ENCODE measurements around the gene SCP2. TPM values are rescaled to one million over a fixed set of nuclear protein-coding genes. Genes with fewer than 3 reads are reported as not detected.

The SCP2 gene, protein sequence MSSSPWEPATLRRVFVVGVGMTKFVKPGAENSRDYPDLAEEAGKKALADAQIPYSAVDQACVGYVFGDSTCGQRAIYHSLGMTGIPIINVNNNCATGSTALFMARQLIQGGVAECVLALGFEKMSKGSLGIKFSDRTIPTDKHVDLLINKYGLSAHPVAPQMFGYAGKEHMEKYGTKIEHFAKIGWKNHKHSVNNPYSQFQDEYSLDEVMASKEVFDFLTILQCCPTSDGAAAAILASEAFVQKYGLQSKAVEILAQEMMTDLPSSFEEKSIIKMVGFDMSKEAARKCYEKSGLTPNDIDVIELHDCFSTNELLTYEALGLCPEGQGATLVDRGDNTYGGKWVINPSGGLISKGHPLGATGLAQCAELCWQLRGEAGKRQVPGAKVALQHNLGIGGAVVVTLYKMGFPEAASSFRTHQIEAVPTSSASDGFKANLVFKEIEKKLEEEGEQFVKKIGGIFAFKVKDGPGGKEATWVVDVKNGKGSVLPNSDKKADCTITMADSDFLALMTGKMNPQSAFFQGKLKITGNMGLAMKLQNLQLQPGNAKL
- 34.2 and 45.8 TPM in 2 replicates for total RNA-seq

DNA sequence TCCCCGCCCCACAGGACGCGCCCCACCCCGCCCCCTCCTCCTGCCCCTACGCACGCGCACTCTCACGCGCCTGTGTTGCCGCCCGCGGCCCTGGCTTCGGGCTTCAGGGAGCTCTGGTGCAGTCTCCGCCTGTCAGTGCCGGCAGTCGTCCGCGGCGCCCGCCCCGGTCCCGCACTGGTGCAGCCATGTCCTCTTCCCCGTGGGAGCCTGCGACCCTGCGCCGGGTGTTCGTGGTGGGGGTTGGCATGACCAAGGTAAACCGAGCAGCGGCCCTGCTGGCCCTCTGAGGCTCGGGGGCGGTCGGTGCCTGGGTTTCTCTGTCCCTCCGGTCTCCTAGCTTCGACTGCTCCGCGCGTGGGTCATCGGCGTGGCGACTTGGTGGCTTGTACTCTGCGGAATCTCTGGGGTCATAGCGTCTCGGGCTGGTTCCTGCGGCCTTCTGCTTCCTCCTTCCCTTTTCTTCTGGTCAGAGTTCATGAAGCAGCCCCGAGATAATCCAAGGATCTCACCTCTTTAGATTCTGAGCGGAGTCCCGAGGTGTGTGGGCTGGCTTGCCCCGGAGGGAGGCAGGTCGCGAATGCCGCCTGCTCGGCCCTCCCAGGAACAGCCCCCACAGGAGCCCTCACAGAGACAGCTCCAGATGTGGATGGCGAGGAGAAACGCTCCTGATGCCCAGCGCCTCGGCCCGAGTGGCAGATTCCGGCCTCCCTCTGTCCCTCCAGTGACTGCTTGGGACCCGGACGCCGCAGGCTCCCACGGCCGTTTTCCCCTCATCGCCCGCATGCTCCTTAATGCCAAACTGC, at the start of gene SCP2:
TSS of gene SCP2 (plus strand) at position 65 of the 803 bp plus-strand sequence. CDS start at position 186, 121 bp downstream.

DNA sequence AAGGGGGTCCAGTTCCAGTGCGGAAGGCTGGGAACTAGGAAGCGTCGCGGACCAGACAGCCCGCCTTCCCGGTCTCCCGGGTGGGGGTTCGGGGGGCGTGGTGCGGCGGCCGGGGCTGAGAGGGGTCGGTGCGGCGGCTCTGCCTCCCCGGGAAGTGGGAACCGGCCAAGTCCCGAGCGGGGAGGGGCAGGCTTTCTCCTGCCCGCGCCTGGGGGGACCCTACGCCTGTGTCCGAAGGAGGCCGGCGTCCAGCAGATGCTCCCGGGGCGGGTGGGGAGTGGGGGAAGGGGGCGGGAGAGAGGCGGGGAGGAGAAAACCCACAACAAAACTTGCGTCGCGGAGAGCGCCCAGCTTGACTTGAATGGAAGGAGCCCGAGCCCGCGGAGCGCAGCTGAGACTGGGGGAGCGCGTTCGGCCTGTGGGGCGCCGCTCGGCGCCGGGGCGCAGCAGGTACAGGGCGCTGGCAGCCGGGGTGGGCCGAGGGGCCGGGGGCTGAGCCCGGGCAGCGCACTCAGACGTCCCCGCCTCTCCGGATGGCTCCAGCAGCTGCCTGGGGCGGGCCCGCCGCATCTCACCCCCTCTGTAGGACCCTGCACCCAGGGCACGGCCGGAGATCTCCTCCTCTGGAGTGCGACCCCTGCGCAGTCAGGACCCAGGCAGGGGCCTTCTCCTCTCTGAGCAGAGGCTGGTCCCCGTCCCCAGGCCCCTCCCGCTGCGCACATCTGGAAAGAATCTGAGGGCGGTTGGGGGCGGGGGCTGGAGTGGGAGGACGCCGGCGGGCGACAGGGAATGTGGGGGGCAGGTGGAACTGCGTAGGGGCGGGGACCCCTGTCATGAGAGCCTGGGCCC, 135.0 kb downstream of the SCP2 start, which contains the start of gene PODN:
TSS of gene PODN (plus strand) at position 355 of the 849 bp plus-strand sequence. CDS start 7,643 bp downstream, outside the sequence.

Other genes starting within 250 kb of the SCP2 start
- 8.0 and 12.3 TPM in 2 replicates for gene COA7, start 228.9 kb upstream of the SCP2 start, total RNA-seq
- 20.2 and 23.2 TPM in 2 replicates for gene ZYG11B, start 200.8 kb upstream of the SCP2 start, total RNA-seq
- gene ZYG11A, start 84.5 kb upstream of the SCP2 start, total RNA-seq: 0.25 and 2.3 TPM in 2 replicates
- 18.4 and 50.1 TPM in 2 replicates for gene ECHDC2, start 5.5 kb upstream of the SCP2 start, total RNA-seq
- gene PODN, start 134.9 kb downstream of the SCP2 start, total RNA-seq: 0.13 TPM in 1 of 2 replicates, not detected in the other
- gene SLC1A7, start 215.4 kb downstream of the SCP2 start, total RNA-seq: not detected in 2 replicates

Measured in mesangial cell (primary cell).